ENCODE measurements around the gene ZNF423.
"Not testable (repeated sequence)": the region's sequence is repeated elsewhere in the genome, so short reads cannot be mapped to it uniquely, and the experiment has no call there.

Gene ZNF423

GRCh38 chr16:49696414-49697101, 159.4 kb downstream of the ZNF423 start:
- DNase-seq (ENCODE audit: low read depth), result no peak

- no peak for DNase-seq (ENCODE audit: low read depth)
These were observed 160.0 kb downstream of the ZNF423 start for GRCh38 chr16:49695782-49696413.

DNA sequence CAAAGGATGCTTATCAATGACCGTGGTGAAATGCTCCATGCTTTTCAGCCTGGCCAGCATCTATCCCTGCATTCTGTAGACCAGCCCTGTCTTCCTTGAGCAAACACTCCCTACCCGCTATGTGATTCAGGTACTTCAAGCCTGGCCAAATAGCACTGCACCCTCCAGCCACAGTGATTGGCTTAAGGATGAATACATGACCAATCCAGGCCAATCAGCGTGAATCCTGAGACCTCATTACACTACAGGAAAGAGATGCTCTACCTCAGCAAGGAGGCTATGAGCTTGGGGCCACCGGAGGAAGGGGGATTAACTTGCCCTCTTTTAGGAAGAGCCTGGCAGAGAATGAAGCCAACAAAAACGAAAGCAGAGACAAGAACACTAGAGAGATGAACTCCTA, 162.5 kb downstream of the ZNF423 start:
- no peak for DNase-seq (ENCODE audit: low read depth)

- no peak for DNase-seq (ENCODE audit: low read depth)
These were observed 165.1 kb downstream of the ZNF423 start for GRCh38 chr16:49690778-49691177.

- no peak for DNase-seq (ENCODE audit: low read depth)
These were observed 167.7 kb downstream of the ZNF423 start for GRCh38 chr16:49688036-49688697.

- DNase-seq (ENCODE audit: low read depth), result no peak
These were observed 168.4 kb downstream of the ZNF423 start for GRCh38 chr16:49687476-49688002.

DNA sequence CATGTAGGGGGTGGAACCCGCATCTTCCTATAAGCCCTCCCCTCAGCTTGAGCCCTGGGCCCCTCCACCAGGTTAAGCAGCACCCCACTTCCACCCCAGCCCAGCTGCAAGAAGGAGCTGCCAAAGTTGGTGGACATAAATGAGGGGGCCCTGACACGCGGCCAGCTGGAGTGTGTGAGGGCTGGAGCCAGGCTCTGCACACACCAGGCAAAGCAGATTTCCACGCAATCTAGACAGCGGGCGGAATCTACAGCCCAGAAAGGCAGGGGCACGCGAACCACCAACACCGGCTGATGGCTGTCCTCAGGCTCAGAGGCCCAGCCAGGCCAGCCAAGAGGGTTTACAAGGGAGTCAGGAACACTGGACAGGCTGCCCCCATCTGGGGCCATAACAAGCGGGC, 171.2 kb downstream of the ZNF423 start:
- no peak for DNase-seq (ENCODE audit: low read depth)

DNA sequence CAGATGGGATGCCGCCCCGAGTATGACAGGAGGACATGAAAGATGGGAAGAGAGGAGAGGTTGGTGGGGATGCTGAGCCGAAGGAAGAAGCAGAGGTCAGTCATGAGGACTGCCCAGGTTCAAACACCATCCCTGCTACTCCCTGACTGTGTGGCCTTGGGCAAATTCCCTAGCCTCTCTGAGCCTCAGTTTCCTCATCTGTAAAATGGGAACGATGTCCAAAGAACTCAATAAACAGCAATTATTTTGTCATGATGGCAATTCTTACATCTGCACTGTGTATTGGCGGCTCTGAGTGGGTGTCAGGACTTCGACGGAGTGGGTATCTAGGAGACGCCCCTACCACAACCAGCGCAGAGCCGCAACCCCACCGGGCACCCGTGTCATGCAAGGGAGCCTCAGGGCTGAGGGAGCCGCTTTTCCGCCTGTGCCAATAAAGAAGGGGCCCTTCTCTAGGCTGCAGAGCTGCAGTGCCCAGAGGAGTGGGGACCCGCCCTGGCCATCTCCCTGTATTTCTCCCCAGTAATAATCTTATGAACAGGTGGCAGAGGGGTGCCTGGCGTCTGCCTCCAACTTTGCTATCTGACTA, 173.2 kb downstream of the ZNF423 start:
- no peak for DNase-seq (ENCODE audit: low read depth)

DNA sequence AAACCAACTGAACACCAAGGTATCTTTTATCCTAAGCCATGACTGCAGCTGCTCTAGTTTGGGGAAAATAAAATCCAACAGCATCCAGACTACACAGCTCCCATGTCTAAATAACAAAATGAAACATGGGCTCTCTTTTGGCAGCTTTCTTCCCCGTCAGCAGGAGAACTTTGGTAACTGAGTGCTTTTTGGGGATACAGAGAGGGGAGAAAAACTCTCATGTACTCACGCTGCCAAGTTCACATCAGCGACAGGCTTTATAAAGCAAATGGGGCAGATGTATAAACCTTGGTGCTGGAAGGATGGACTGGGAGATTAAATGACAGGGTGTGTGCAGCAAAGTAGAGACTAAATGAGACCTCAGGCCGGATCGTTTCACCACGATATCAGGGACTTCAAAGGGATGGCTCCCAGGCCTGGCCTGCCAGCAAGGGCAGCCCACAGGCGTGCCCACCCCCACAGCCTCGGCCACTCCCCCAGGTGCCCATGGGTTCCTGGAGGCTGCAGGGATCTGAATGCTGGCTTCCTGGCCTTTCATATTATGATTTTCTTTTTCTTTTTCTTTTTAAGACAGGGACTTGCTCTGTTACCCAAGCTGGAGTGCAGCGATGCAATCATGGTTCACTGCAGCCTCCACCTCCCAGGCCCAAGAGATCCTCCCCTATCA, 174.6 kb downstream of the ZNF423 start:
- DNase-seq (ENCODE audit: low read depth), result no peak

DNA sequence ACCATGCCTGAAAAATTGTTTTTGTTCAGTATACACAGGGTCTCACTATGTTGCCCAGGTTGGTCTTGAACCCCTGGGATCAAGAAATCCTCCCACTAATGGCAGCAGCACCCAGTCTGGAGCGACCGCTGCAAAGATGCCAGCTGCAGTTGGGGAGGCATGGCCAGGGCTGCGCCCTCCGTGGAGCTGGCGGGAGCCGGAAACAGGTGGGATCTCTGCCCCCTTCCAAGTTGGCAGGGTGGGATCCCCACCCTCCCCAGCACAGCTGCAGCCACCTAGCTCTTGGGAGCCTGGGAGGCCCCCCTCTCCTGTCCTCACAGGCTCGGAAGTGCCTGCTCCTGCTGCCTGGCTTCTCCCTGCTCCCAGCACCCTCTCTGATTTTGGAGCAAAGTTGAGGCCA, 176.8 kb downstream of the ZNF423 start:
- DNase-seq (ENCODE audit: low read depth), result no peak

DNA sequence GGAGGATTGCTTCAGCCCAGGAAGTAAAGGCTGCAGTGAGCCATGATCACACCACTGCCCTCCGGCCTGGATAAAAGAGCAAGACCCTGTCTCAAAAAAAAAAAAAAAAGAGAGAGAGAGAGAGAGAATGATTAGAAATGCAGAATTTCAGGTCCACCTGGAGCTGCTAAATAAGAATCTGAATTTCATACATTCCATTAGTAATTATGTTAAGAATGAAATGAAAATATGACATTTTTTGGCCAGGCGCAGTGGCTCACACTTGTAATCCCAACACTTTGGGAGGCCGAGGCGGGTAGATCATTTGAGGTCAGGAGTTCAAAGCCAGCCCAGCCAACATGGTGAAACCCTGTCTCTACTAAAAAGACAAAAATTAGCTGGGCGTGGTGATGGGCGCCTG, 178.3 kb downstream of the ZNF423 start:
- not testable (repeated sequence) for DNase-seq (ENCODE audit: low read depth)

DNA sequence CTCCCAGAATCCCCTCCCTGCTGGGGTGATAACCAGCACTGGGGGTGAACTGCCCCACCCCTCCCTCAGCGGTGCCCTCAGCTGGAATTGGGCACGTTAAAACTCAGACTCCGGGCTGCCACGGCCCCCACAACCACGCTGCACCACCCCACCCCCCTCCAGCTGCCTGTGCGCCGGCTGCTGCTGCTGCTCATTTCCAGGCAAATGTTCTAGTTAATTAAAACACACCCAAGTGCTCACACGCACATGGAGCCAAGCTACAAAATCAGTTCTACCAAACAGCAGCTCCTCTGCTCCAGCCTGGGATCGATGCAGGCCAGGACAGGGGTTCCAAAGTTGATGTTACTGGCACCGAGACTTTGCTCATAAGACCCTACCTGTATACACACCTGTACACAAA, 180.5 kb downstream of the ZNF423 start:
- DNase-seq (ENCODE audit: low read depth), result no peak

DNA sequence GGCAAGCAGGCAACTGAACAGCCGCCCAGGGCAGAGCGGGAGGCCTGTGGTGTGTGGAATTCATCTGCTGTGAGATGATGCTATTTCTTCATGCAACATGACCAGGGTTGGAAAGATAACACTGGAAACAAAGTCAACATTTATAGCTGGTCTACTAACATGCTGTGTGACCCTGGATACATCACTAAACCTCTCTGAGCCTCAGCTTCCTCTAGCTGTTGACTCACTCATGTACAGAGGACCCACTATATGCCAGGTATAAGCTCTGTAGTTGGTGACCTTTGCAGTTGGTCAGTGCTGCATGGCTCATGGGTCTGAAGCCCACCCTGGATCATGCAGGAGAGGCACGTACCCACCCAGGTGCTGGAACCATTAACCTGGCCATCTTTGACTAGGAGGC, 180.9 kb downstream of the ZNF423 start:
- DNase-seq (ENCODE audit: low read depth), result no peak

- no peak for DNase-seq (ENCODE audit: low read depth)
These were observed 181.5 kb downstream of the ZNF423 start for GRCh38 chr16:49674351-49674851.

- no peak for DNase-seq (ENCODE audit: low read depth)
These were observed 182.5 kb downstream of the ZNF423 start for GRCh38 chr16:49673442-49673841.

DNA sequence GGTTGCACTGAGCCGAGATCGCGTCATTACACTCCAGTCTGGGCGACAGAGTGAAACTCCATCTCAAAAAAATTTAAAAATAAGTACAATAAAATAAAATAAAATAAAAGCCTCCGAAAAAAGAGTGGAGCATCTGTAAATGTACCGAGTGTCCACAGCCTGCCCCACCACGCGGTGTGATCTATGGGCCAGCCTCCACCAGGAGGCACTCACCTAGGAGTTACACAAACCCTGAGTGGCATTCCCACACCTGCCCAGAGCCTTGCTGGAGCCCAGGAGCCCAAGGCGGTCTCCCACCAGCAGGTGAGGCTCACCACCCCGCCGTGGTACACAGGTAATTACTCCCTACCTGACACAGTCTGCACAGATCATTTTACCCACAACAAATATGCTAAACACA, 183.2 kb downstream of the ZNF423 start:
- DNase-seq (ENCODE audit: low read depth), result no peak

GRCh38 chr16:49671333-49671732, 184.6 kb downstream of the ZNF423 start:
- no peak for DNase-seq (ENCODE audit: low read depth)

DNA sequence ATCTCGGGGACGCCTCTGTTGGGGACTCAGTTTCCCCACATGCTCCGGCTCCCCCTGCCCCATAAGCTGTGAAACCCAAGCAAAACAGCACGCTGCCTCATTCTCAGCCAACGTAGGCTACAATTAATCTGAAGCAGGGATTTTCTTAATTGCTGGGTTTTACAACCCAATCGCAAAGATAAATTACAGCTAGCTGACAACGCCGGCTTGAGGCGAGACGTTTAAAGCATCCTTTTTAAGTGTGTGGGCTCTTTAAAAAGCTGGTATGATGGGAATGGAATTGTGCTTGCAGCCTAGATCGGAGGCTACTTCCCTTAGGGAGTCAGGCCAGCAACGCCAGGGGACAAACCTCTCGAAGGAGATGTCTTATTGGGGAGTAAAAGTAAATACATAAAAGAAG, 185.3 kb downstream of the ZNF423 start:
- DNase-seq (ENCODE audit: low read depth), result no peak

DNA sequence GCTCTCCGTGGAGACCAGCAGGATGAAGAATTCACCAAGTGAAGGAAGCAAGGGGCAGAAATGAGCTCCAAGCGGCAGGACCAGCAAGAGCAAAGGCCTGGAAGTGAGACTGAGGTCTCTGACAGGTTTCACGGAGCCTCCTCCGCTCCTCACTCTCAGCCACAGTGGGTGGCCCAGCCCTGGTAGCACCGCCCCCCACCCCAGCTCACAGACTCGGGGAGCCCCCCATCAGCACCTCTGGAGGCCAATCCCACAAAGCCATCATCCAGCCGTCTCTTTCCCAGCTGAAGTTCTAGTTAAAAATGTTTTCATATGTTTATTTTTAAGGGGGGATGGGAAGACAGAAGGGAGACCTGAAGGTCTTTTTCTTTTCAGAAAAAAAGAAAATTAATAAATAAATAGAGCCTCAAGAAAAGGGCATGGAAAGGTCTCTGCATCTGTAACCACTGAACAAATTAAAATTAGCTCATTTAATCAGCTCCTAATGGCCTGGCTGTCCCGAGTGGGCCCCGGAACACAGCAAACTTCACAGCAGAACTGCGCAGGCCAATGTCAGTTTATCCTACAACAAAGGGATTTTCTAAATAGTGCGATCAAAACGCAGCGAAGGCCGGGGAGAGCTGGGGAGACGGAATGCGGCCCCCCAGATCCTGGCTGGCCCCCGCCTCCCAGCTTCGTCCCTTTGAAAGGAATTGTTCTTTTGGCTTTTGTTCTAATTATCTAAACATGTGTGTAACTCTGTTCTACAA, 190.3 kb downstream of the ZNF423 start:
- no peak for DNase-seq (ENCODE audit: low read depth)

DNA sequence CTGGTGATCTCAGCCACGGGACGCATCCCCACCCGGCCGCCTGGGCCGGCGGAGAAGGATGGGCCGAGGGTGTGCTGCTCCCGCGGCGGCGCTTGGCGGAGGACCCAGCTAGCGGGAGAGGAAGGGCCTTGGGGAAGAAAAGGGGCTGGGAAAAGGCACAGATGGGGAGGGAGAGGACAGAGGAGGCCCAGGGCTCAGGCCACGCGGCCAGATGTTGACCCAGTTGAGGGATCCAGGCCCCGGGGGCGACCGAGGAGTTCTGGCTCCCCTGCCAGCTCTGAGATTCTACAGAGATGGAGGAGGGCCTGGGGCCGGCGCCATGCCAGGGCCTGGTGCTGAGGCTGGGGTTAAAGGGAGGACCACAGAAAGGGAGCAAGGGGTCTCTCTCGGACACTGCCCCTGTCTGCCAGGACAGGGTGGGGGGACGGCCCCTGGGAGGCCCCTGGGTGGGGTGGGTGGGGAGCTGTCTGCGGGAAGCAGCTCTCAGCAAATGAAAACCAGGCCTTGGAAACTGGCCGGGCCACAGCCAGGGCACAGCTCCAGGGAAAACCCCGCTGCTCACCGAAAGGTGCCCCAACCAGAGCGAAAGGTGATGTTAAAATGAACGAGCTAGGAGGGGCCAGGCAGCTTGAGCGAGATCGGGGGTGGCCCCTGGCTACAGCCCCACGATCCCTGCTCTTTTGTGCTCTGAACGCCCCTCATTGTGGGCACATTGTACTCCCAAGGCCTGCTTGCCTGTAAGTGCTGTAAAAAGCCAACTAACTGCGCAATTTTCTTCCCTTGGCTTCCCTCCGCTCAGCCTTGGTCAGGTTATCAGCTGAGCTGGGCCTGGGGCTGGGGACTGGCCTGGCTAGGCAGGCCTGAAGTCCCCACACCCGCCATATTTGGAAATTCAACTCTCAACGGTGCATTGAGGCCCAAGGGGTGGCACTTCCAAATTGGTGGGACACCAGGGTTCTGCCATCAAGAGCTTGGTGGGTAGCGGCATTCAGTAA, 191.4 kb downstream of the ZNF423 start:
- no peak for DNase-seq (ENCODE audit: low read depth)
